GM21390 (cell line): ENCODE data around the gene SLC39A5.
"Not testable (repeated sequence)": the region's sequence is repeated elsewhere in the genome, so short reads cannot be mapped to it uniquely, and the experiment has no call there.

Experiments used
- ATAC-seq: cut with Tn5 transposase; IDR thresholded peaks from one replicate; pipeline ENCODE4 v1.9.1; 2021; ENCODE audit not compliant: unreplicated experiment

Gene SLC39A5

GRCh38 chr12:56272468-56272867 is 42.6 kb downstream of the SLC39A5 start:
- not testable (repeated sequence) for ATAC-seq

- no peak for ATAC-seq
Observed at GRCh38 chr12:56274299-56274698, 44.4 kb downstream of the SLC39A5 start.

- ATAC-seq: no peak
Observed at GRCh38 chr12:56278905-56279304, 49.1 kb downstream of the SLC39A5 start.

GRCh38 chr12:56280849-56281248 is 51.0 kb downstream of the SLC39A5 start:
- no peak for ATAC-seq

- no peak for ATAC-seq
Observed at GRCh38 chr12:56282030-56282429, 52.2 kb downstream of the SLC39A5 start.

GRCh38 chr12:56282579-56282978 is 52.7 kb downstream of the SLC39A5 start:
- no peak for ATAC-seq

- not testable (repeated sequence) for ATAC-seq
Observed at GRCh38 chr12:56284263-56284662, 54.4 kb downstream of the SLC39A5 start.

- no peak for ATAC-seq
Observed at GRCh38 chr12:56286044-56286830, 56.4 kb downstream of the SLC39A5 start.
